NCI-H510A (cell line): Measurements from ENCODE around the gene KNOP1.
"Not testable (repeated sequence)": the region's sequence is repeated elsewhere in the genome, so short reads cannot be mapped to it uniquely, and the experiment has no call there.

ENCODE experiments used
- DNase-seq: peaks from one replicate; lab custom pipeline; 2025; lab: John Stamatoyannopoulos, UW

The KNOP1 gene

DNA sequence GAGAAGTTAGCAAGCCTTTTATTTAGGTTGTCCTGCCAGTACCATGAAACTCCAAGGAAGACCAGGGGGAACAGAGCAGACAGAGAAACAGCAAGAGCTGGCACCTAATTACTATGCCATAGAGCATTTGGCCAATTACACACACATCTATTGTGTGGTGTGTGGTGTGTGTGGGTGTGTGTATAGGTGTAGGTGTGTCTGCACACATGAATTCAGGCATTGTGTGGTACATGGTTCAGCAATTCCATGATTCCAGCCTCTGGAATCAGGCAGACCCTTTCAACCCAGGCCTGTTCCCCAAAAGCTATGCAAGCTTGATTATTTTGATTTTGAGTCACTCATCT lies 25.8 kb upstream of the KNOP1 start:
- DNase-seq = no peak

DNA sequence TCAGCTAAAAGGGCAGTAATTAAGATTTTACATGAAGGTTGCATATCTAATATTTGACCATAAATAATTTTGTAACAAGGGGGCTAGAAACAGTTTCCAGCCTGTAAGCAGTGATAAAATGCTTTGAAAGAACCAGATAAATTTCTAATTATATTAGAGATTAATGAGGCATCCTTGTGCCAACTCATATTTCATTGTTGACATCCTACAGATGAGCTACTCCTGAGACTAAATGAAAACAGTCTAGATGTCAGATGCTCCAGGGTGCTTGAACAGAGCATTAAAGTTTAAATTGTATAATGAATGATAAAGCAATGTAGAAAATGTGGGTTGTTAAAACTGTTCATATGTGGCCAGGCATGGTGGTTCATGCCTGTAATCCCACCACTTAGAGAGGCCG lies 23.3 kb upstream of the KNOP1 start:
- no peak for DNase-seq

DNA sequence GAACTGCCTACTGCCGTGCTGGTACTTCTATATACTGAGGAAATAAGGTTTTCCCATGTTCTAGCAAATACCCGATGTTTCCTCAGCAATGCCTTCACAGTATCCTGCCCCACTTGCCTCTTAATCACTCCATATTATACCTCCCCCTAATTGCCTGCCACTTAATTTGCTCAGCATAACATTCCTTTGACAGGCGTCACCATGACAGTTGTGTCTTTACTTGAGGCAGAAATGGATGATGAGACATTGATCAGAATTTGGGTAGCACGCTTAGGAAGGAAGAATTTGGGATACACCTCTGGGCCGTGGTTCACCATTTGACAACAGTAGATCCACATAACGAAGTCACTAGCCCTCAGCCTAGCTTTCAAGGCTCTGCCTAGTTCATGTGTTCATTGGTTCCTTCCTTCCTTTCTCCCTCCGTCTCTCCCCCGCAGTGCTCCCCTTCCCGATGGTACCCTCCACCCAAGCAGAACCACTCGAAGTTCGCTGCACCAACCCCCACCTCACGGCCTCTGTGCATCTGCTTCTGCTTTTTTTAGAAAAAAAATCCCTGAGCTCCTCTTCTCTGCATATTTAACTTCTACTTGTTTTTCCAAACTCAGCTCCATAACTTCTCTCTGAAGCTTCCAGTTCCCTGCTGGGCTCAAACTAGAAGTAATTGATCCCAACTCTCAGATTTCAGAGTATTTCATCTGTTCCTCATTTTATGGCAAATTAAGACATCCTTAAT lies 19.4 kb upstream of the KNOP1 start:
- no peak for DNase-seq

DNA sequence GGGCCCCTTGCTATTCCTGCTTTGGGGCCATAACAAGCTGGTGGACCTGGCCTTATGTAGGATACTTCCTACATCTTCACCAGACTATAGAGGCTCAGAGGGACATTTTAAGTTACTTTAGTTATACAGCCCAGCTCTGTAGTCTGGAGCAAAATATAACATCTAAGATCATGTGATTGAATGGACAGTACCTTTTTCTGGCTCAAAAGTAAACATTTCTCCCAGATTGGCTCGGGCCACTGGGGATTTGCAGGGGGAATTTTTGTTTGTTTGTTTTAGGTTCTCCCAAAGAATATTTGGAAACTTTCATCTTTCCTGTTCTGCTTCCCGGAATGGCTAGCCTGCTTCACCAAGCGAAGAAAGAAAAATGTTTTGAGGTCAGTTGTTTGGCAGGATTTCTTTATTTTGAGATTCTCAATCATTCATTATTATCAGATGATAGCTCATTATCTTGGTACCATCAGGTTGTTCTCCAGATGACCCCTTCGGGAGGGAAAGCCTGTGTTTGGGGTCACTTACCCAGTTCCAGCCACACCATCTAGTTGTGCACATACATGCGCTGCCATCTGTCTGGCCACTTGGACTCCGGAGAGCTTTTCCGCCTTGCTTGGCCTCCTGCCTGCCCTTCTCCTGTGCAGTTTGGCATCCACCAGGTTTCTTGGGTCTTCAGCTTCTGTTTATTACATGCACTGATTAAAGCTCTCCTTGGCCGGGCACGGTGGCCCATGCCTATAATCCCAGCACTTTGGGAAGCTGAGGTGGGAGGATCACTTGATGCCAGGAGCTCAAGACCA lies 17.2 kb upstream of the KNOP1 start:
- no peak for DNase-seq

DNA sequence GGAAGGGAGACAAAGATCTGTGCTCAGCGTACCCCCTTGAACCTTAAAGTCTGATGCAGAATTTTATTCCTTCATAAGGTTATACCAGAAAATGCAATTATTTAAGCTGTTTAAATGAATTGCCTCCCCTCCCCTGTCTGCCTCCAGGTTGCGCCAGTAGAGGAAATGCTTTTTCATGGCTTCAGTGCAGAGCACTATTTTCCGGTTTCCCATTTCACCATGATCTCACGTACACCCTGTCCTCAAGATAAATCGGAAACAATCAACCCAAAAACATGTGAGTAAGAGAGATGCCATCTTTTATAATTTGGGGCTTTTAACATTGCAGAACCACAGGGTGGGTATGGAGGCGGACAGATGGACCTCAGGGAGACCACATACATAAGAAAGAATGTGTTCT lies 15.5 kb upstream of the KNOP1 start:
- DNase-seq = no peak

DNA sequence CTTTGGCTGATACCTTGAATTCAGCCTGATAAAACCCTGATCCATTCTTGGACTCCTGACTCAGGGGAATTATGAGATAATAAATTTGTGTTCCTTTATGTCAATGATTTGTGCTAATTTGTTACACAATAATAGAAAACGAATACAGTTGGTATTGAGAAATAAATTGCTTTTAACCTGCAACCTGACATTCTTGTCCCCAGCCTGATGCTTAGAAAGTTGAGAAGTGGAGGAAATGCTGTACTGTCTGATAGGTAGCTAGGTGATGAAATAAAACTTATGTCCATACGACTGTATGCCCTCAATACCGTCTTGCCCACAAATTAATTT lies 10.6 kb upstream of the KNOP1 start:
- DNase-seq = no peak

DNA sequence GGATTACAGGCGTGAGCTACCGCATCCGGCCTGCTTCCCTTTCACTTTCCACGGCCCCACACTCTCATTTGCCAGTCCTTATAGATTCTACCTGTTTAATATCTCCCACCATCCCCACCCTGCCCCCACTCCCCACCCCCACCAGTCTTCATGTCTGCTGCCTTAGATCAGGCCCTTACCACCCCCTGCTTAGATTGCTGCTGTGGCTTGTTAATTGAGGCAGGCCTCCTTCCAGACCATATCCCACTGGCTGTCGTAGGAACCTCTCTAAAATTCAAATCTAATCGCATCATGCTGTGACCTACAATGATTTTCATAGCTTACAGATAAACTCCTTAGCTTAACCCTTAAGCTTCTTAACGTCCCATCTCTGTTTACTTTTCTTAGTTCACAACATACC lies 5.0 kb upstream of the KNOP1 start:
- no peak for DNase-seq

DNA sequence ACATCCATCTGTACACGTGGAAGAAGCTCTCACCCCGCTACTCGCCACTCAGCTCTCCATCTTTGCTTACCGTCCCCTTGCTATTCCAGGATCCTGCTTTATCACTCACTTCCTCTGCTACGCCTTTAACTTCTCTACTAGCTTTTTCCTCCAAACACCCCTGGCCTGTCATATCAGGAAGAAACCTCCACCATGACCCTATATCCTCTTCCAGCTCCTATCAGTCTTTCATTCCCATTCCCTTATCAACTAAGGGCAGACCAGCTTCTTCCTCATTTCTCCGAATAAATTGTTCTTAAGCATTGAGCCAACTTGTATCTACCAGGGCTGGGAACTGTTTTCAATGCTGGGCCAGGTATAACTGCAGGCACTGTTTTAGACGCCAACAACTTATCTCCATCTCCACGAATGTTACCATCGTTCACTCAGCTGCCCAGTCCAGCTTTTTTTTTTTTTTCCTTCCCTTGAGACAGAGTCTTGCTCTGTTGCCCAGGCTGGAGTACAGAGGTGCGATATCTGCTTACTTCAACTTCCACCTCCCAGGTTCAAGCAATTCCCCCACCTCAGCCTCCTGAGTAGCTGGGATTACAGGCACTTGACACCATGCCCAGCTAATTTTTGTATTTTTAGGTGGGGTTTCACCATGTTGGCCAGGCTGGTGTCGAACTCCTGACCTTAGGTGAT lies 4.4 kb upstream of the KNOP1 start:
- no peak for DNase-seq

DNA sequence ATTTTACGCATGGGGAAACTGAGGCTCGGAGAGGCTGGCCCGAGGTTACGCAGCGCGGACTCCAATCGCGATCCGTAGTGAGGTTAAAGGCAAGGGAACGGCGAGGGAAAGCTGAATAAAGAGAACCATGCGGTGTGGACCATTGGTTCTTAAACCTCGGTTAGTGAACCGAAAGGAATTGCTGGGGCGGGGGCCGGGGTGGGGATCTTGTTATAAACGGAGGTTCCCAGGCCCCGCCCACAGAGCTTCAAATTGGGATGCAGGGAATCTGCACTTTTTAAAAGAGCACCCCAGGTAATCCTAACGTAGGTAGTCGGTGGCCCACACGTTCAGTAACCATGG lies 568 bp upstream of the KNOP1 start:
- DNase-seq = peak; percentile 60

DNA sequence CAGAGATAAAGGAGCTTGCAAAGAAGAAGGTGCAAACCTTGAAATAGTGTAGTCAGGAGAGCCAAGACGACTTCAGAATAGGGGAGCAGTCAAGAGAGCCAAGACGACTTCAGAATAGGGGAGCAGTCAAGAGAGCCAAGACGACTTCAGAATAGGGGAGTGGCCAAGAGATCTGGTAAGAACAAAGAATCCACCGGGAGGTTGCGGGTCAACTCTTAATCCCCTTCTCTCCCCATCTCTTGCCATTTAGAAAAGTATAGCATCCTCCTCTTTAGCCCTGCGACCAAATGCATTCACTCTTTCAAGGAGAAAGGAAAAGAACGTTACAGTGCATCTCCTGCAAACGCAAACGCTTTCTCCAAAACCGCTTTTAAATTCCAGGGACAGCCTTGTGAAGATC lies 713 bp downstream of the KNOP1 start:
- no peak for DNase-seq

DNA sequence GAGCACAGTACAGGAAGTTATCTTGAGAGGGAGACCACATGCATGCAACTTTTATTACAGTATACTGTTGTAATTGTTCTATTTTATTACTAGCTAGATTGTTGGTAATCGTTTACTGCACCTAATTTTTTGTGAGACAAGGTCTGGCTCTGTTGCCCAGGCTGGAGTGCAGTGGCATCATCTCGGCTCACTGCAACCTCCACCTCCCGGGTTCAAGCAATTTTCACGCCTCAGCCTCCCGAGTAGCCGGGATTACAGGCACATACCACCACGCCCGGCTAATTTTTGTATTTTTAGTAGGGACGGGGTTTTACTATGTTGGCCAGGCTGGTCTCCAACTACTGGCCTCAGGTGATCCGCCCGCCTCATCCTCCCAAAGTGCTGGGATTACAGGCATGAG lies 1.3 kb downstream of the KNOP1 start:
- not testable (repeated sequence) for DNase-seq

DNA sequence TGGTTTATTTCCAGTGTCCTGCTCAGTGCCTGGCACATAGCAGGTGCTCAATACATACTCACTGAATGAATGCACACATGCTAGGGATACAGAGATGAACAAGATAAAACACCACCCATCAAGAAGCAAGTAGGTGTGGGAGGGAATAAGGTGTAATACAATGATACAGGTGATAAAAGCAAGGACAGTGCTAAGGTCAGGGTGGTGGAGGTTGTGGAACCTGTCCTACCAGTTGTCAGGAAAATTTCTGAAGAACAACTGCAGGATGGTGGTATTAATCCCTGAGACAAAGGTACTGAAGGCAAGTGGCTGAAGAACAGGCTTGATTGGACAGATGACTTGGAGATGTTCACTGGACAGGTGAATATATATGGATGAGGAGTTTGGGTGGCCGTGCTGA lies 1.8 kb downstream of the KNOP1 start:
- DNase-seq = no peak

DNA sequence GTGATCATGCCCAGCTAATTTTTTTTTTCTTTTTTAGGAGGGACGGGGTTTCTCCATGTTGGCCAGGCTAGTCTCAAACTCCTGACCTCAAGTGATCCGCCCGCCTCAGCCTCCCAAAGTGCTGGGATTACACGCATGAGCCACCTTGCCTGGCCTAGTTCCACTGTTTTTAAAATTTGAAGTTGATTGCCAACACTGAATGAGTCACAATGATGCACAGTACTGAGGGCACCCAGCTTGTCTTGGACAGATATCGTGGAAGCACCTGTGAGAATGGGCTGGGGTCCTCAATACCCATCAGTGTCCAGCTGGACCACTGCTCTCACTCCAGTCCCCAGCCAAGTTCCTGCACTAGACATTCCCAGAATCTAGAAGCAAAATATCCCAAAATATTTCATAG lies 2.5 kb downstream of the KNOP1 start:
- DNase-seq = no peak

DNA sequence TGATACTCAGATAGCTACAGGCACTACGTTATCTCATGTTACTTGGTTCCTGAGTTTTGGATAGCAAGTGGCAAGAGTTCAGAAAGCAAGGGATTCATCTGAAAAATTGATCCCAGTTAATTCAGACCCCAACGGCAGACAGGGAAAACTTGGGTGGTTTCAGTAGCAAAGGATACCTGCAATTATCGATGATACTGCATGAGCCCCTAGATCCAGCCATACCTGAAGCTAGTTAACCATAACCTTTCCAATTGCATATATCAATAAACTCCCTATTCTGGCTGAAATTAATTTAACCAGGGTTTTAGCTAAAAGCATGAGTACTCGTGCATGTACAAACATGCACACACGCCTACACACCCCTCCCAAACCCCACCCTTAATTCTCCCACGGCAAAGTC lies 4.3 kb downstream of the KNOP1 start:
- no peak for DNase-seq

DNA sequence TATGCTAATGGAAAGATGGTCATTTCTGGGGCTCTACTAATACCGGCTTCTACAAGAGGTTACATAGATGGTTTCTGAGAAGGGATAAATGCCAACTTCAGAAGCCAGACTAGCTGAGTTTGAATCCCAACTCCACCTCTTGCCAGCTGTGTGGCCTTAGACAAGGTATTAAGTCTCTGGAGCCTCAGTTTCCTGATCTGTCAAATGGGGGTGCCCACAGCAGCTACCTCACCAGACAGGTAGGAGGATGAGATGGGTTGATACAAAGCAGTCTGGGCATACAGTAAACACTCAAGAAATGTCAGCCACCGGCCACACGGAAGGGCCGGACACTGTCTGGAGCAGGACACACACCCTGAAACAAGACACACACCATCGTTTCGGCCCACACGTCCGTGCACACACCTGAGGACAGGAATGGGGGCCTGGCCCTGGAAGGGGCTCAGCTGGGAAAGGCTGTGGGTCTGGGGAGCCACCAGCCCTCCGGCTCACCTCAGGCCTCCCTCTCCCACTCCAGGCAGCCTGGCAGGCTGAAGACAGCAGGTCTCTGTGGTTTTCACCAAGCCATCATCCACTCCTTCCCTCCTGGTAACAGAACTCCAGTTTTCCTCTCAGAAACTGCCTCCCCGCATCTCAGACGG lies 5.5 kb downstream of the KNOP1 start:
- DNase-seq = no peak

DNA sequence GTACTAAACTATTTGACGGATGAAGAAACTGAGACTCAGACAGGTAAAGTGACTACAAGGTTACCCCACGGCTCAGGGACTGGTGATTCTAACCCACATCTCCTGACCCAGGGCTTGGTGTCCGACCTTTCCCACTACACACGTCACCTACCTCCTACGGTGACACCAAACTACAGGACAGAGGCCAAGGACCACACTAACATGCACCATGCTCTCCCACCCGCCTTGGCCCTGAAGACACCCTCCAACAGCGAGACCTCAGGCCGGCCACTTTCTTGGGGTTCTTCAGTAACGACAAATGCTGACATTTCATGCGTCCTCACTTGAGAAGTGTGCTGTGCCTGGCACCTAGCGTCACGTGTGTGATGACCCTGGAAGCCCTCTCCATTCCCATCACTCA lies 6.4 kb downstream of the KNOP1 start:
- DNase-seq = no peak

DNA sequence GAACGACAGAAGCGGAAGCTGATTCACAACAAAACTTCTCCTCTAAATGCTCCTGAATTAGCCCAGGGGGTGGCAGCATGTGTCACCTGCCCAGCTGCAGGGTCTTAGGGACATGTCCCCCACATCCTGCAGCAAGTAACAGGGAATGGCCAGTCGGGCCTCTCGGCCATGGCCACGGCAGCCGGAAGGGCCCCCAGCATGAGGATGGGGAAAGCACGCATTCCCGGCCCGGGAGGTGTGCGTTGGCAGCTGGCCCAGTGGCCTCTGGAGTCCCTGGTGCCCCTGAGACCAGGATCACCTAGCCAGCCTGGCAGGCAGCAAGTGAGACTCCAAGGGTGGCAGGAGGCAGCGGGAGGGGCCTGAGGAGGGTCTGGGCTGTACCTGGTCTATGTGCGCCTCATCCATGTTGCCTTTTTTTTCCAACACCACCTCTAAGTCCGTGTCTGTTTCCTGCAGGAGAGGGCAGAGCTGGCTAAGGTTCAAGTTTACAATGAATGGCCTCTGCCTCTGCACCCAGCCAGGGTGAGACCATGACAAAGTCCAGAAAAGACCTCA lies 7.0 kb downstream of the KNOP1 start:
- DNase-seq = no peak

DNA sequence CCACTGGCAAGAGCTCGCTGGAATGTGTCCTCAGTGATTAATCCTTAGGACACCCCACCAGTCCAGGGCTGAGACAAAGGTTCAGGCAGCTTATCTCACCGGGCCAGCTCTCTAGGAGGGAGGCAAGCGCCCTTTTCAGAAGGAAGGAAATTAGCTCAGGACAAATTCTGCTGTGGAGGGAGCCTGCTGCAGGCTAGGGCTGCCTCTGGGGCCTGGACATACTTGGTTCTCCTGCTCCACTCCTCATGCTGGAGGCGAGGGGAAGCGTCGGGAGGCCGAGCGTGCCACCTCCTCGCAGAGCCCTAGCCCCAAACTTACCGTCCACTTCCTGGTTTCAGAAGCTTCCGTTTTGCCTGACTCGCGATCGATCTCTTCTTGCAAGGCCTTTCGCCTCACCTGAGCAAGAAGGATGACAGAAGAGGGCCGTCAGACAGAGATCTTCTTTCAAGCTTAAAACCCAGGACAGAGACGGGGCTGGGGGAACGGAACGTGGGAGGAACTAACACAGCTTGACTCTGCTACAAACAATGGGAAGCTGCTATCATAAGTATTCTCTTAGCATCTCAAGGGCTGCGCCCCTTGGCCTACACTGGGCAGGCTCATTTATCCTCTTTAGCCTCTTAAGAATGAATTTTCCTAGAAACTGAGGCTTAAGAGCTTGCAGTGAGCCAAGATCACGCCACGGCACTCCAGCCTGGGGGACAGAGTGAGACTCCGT lies 7.7 kb downstream of the KNOP1 start:
- no peak for DNase-seq

DNA sequence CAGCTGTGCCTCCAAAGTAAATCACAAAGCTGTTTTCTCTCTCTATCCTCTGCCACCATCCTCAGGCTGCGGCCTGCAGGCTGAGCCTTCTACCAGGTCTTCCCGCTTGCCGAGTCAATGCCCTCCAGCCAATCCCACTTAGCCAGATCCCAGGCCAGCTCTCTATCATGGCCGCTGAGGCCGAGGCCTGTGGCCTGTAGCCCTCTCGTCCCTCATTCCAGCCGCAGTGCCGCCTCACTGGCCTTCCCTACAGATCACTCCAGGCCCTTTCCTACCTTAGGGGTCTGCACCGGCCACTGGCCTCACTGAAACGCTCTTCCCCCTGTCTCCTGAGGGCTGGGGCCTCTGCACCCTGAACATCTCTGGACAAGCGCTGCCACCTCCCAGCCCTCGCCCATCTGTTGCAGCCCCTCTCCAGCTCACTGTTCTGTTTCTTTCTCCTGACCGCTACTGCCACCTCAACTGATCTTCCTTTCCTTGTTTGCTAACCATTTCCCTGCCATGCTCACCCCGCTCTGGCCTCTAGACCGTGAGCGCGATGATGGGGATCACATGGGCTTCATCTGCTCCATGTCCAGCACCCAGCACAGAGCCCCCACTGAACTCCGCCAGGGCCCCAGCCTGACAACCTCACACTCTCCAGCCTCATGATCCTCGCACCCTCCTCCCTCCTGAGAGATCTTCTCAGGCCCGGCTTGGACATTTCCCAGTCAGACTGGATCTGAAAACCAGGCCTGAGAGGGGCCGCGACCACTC lies 8.5 kb downstream of the KNOP1 start:
- DNase-seq = no peak

DNA sequence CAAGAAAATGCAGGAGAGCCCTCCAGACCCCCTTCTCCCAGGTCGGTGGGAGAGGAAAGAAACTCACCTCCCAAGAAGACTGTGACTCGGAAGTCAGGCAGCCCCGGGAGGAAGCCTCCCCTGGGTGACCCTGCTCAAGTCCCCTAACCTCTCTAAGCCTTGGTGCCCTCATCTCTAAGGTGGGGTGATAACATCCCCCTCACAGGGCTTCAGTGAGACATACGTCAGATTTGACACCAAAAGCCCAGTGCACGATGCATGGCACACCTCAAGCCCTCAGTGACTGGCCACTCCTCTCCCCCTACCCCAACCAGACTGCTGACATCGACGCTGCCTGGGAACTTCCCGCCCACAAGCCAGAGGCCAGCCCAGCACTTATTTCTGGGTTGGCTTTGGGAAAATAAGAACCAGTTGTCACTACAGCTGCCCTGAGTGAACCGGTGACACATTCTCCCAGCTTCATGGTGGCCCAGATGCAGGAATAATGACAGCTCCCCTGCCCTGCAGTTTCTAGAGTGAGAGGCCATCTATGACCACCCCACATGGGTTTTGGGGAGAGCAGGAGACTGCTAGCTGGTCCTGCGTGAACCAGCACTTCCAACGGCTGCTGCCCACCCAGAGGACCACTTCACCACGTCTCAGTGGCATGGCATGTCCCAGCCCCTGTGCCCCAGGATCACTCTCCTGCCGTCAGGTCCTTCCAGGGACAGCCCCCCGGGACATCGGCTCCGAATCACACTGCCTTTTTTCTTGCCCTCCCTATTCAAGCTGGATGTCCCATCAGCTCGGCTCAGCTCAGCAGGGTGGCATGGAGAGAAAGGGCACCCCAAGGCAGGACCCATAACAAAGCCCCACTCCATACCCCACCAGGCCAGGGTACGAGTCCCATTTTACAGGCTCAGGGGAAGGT lies 9.5 kb downstream of the KNOP1 start:
- no peak for DNase-seq
